ENCODE measurements around the gene GGT1. TPM values are rescaled to one million over a fixed set of nuclear protein-coding genes. Genes with fewer than 3 reads are reported as not detected.
"Not testable (repeated sequence)": the region's sequence is repeated elsewhere in the genome, so short reads cannot be mapped to it uniquely, and the experiment has no call there.

Gene GGT1
- polyA plus RNA-seq, 1 donor: 147 TPM

DNA sequence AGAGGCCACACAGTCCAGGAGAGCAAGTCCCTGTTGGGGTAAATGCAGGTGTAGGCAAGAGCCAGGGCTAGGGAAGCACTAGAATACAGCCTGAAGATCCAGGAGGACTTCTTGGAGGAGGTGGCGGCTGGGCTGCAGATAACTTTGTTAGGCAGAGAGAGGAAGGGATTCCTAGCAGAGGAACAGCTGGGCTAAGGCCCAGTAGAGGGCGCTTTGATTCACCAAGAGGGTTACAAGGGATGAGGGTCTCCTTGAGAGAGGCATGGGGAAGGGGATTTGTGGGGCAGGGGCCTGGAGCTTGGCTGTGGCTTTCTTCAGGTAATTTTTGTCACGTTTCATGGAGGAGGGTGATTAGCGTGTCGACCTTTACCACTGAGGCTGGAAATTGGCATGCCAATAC lies 18.3 kb downstream of the GGT1 start:
- DNase-seq; H3K27ac ChIP-seq (ENCODE audit: low read length); H3K27me3 ChIP-seq (ENCODE audit: control insufficient read depth, insufficient read depth, low read length); H3K36me3 ChIP-seq (ENCODE audit: control insufficient read depth, insufficient read depth, low read length); H3K9me3 ChIP-seq (ENCODE audit: control insufficient read depth, low read depth, low read length); H3K4me1 ChIP-seq (ENCODE audit: control insufficient read depth, insufficient read depth, low read length); H3K4me3 ChIP-seq (ENCODE audit: low read length): not testable (repeated sequence)
- WGBS (ENCODE audit: insufficient coverage, low lambda C conversion rate): no CpG with 5 or more reads among the region's 5 CpGs

- not testable (repeated sequence) for H3K27me3 ChIP-seq (ENCODE audit: control insufficient read depth, insufficient read depth, low read length); H3K4me3 ChIP-seq (ENCODE audit: low read length); DNase-seq; H3K27ac ChIP-seq (ENCODE audit: low read length); H3K36me3 ChIP-seq (ENCODE audit: control insufficient read depth, insufficient read depth, low read length); H3K9me3 ChIP-seq (ENCODE audit: control insufficient read depth, low read depth, low read length); H3K4me1 ChIP-seq (ENCODE audit: control insufficient read depth, insufficient read depth, low read length)
- no CpG with 5 or more reads among the region's 2 CpGs for WGBS (ENCODE audit: insufficient coverage, low lambda C conversion rate)
Observed at GRCh38 chr22:24622596-24622995, 19.6 kb downstream of the GGT1 start.

- H3K9me3 ChIP-seq (ENCODE audit: control insufficient read depth, low read depth, low read length): not testable (repeated sequence)
Observed at GRCh38 chr22:24627911-24628310, 24.9 kb downstream of the GGT1 start.

GRCh38 chr22:24629069-24629468 lies 26.1 kb downstream of the GGT1 start:
- H3K27me3 ChIP-seq (ENCODE audit: control insufficient read depth, insufficient read depth, low read length); H3K27ac ChIP-seq (ENCODE audit: low read length); H3K4me1 ChIP-seq (ENCODE audit: control insufficient read depth, insufficient read depth, low read length); H3K9me3 ChIP-seq (ENCODE audit: control insufficient read depth, low read depth, low read length); H3K36me3 ChIP-seq (ENCODE audit: control insufficient read depth, insufficient read depth, low read length); H3K4me3 ChIP-seq (ENCODE audit: low read length); DNase-seq: not testable (repeated sequence)
- WGBS (ENCODE audit: insufficient coverage, low lambda C conversion rate): no CpG with 5 or more reads among the region's 11 CpGs

More at GRCh38 chr22:24627911-24628310, 24.9 kb downstream of the GGT1 start:
- not testable (repeated sequence) for H3K4me1 ChIP-seq (ENCODE audit: control insufficient read depth, insufficient read depth, low read length); H3K27me3 ChIP-seq (ENCODE audit: control insufficient read depth, insufficient read depth, low read length); H3K27ac ChIP-seq (ENCODE audit: low read length); DNase-seq; H3K4me3 ChIP-seq (ENCODE audit: low read length); H3K36me3 ChIP-seq (ENCODE audit: control insufficient read depth, insufficient read depth, low read length)
- WGBS (ENCODE audit: insufficient coverage, low lambda C conversion rate): no CpG with 5 or more reads among the region's 16 CpGs

DNA sequence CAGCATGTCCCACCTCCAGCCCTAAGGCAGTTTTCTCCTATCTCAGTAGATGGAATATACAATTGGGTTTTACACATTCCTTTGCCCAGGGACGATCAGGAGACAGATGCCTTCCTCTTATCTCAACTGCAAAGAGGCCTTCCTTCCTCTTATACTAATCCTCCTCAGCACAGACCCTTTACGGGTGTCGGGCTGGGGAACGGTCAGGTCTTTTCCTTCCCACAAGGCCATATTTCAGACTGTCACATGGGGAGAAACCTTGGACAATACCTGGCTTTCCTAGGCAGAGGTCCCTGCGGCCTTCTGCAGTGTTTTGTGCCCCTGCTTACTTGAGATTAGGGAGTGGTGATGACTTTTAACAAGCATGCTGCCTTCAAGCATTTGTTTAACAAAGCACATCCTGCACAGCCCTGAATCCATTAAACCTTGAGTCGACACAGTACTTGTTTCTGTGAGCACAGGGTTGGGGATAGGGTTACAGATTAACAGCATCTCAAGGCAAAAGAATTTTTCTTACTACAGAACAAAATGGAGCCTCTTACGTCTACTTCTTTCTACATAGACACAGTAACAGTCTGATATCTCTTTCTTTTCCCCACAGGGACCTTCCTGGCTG lies 27.9 kb downstream of the GGT1 start:
- not testable (repeated sequence) for H3K36me3 ChIP-seq (ENCODE audit: control insufficient read depth, insufficient read depth, low read length); H3K4me1 ChIP-seq (ENCODE audit: control insufficient read depth, insufficient read depth, low read length); H3K27me3 ChIP-seq (ENCODE audit: control insufficient read depth, insufficient read depth, low read length); H3K9me3 ChIP-seq (ENCODE audit: control insufficient read depth, low read depth, low read length); H3K4me3 ChIP-seq (ENCODE audit: low read length); DNase-seq; H3K27ac ChIP-seq (ENCODE audit: low read length)
- no CpG with 5 or more reads among the region's 7 CpGs for WGBS (ENCODE audit: insufficient coverage, low lambda C conversion rate)

- not testable (repeated sequence) for H3K27me3 ChIP-seq (ENCODE audit: control insufficient read depth, insufficient read depth, low read length); H3K36me3 ChIP-seq (ENCODE audit: control insufficient read depth, insufficient read depth, low read length); H3K27ac ChIP-seq (ENCODE audit: low read length); H3K9me3 ChIP-seq (ENCODE audit: control insufficient read depth, low read depth, low read length); H3K4me1 ChIP-seq (ENCODE audit: control insufficient read depth, insufficient read depth, low read length); H3K4me3 ChIP-seq (ENCODE audit: low read length)
- no CpG with 5 or more reads among the region's 16 CpGs for WGBS (ENCODE audit: insufficient coverage, low lambda C conversion rate)
- DNase-seq: peak in 1 of 2 donors; percentile 19
Observed at GRCh38 chr22:24631430-24632122, 28.6 kb downstream of the GGT1 start.

DNA sequence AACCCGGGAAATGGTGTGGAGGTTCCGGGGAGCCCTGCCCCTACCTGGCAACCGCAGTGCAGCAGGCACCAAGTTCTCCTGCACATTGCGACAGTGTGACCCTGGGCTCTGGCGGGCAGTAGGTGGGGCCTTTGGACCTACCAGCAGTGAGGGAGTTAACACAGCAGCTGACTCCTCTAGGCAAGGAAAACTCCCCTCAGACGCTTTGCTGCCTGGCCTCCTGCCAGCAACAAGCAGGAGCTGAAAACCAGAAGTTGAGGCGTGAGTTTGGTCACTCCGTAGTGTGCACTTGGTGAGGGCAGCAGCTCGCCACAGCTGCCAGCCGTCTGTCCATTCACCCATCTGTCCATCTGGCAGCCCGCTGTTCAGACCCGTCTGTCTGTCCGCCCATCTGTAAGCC lies 29.6 kb downstream of the GGT1 start:
- H3K4me3 ChIP-seq (ENCODE audit: low read length); H3K36me3 ChIP-seq (ENCODE audit: control insufficient read depth, insufficient read depth, low read length); H3K27me3 ChIP-seq (ENCODE audit: control insufficient read depth, insufficient read depth, low read length); H3K27ac ChIP-seq (ENCODE audit: low read length); H3K4me1 ChIP-seq (ENCODE audit: control insufficient read depth, insufficient read depth, low read length); H3K9me3 ChIP-seq (ENCODE audit: control insufficient read depth, low read depth, low read length): not testable (repeated sequence)
- WGBS (ENCODE audit: insufficient coverage, low lambda C conversion rate): no CpG with 5 or more reads among the region's 13 CpGs
- DNase-seq: peak; percentile 17 to 26

- H3K4me3 ChIP-seq (ENCODE audit: low read length); H3K9me3 ChIP-seq (ENCODE audit: control insufficient read depth, low read depth, low read length); H3K4me1 ChIP-seq (ENCODE audit: control insufficient read depth, insufficient read depth, low read length); H3K27ac ChIP-seq (ENCODE audit: low read length); H3K36me3 ChIP-seq (ENCODE audit: control insufficient read depth, insufficient read depth, low read length); DNase-seq; H3K27me3 ChIP-seq (ENCODE audit: control insufficient read depth, insufficient read depth, low read length): not testable (repeated sequence)
- 80% methylated on average over 1 of the region's 16 CpGs for WGBS (ENCODE audit: insufficient coverage, low lambda C conversion rate)
Observed at GRCh38 chr22:24633231-24634023, 30.4 kb downstream of the GGT1 start.

- DNase-seq; H3K36me3 ChIP-seq (ENCODE audit: control insufficient read depth, insufficient read depth, low read length); H3K4me1 ChIP-seq (ENCODE audit: control insufficient read depth, insufficient read depth, low read length); H3K27me3 ChIP-seq (ENCODE audit: control insufficient read depth, insufficient read depth, low read length); H3K4me3 ChIP-seq (ENCODE audit: low read length); H3K9me3 ChIP-seq (ENCODE audit: control insufficient read depth, low read depth, low read length); H3K27ac ChIP-seq (ENCODE audit: low read length): not testable (repeated sequence)
- no CpG with 5 or more reads among the region's 10 CpGs for WGBS (ENCODE audit: insufficient coverage, low lambda C conversion rate)
Observed at GRCh38 chr22:24634776-24635389, 31.9 kb downstream of the GGT1 start.

DNA sequence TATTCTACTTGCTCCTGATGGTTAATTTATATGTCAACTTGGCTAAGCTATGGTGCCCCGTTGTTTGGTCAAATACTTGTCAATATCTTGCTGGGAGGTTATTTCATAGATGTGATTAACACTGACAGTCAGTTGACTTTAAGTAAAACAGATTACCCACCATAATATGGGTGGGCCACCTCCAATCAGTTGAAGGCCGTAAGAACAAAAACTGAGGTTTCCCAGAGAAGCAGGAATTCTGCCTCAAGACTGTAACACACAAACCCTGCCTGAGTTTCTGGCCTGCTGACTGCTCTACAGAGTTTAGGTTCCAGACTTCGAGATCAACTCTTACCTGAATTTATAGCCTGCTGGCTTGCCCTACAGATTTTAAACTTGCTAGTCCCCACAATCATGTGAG lies 33.5 kb downstream of the GGT1 start:
- H3K36me3 ChIP-seq (ENCODE audit: control insufficient read depth, insufficient read depth, low read length); H3K27ac ChIP-seq (ENCODE audit: low read length); H3K4me1 ChIP-seq (ENCODE audit: control insufficient read depth, insufficient read depth, low read length); DNase-seq; H3K9me3 ChIP-seq (ENCODE audit: control insufficient read depth, low read depth, low read length); H3K4me3 ChIP-seq (ENCODE audit: low read length); H3K27me3 ChIP-seq (ENCODE audit: control insufficient read depth, insufficient read depth, low read length): not testable (repeated sequence)
- WGBS (ENCODE audit: insufficient coverage, low lambda C conversion rate): no CpG with 5 or more reads among the region's 3 CpGs

Measured in large intestine (tissue), 3 donors.